WTC11 (cell line): ENCODE measurements around the gene HMGCL. TPM values are rescaled to one million over a fixed set of nuclear protein-coding genes. Genes with fewer than 3 reads are reported as not detected.

Experiments
- ATAC-seq: fragments of 200-7000 bp; cut with Tn5 transposase; 2 replicates; pipeline ENCODE4 v1.10.0; 2021; ENCODE audit warnings: mild to moderate bottlenecking, moderate library complexity
- CTCF ChIA-PET: fragments of 300-600 bp; sonication (Branson Sonifier 250); formaldehyde crosslinking; loops from one replicate; lab custom pipeline; 2021; ENCODE audit warnings: antibody characterized with exemption; lab: Charles Lee
- POLR2A ChIA-PET: fragments of 350-600 bp; sonication (Branson Sonifier 250); formaldehyde crosslinking; loops from one replicate; lab custom pipeline; 2021; ENCODE audit warnings: antibody characterized with exemption; lab: Charles Lee
- DNase-seq: peaks from one replicate; pipeline ENCODE4 v3.0.0; 2021; ENCODE audit warnings: low spot score
- H3K27ac Mint-ChIP-seq: 2 replicates; pipeline ENCODE4 v1.8.0; 2021; ENCODE audit warnings: mixed read lengths
- H3K27me3 Mint-ChIP-seq: 2 replicates; pipeline ENCODE4 v1.8.0; 2021; ENCODE audit warnings: low read depth, mild to moderate bottlenecking, moderate library complexity, mixed read lengths
- H3K36me3 Mint-ChIP-seq: 2 replicates; pipeline ENCODE4 v1.8.0; 2021; ENCODE audit warnings: mixed read lengths
- H3K4me1 Mint-ChIP-seq: 2 replicates; pipeline ENCODE4 v1.8.0; 2022; ENCODE audit warnings: mixed read lengths
- H3K4me3 Mint-ChIP-seq: 2 replicates; pipeline ENCODE4 v1.8.0; 2021; ENCODE audit warnings: mild to moderate bottlenecking, moderate library complexity, mixed read lengths
- H3K9me3 Mint-ChIP-seq: 2 replicates; pipeline ENCODE4 v1.8.0; 2021; ENCODE audit warnings: mixed read lengths
- ATF1 ChIP-seq: sonication (generic); formaldehyde crosslinking; IDR thresholded peaks from 2 replicates; pipeline ENCODE4 v1.8.1; 2023; ENCODE audit warnings: mild to moderate bottlenecking, moderate library complexity, missing genetic modification reagents
- E2F5 ChIP-seq: sonication (generic); formaldehyde crosslinking; IDR thresholded peaks from 2 replicates; pipeline ENCODE4 v1.8.1; 2022; ENCODE audit warnings: mild to moderate bottlenecking, moderate library complexity, missing genetic modification reagents
- ETV6 ChIP-seq: sonication (generic); formaldehyde crosslinking; IDR thresholded peaks from 2 replicates; pipeline ENCODE4 v1.8.1; 2022; ENCODE audit warnings: mild to moderate bottlenecking, missing genetic modification reagents
- GRHL2 ChIP-seq: fragments of 250-450 bp; sonication (Bioruptor Pico); IDR thresholded peaks from 2 replicates; pipeline ENCODE4 v1.8.0; 2022; ENCODE audit warnings: mild to moderate bottlenecking, moderate library complexity; ENCODE audit not compliant: insufficient replicate concordance, severe bottlenecking
- NFATC4 ChIP-seq: fragments of 250-450 bp; sonication (Bioruptor Pico); IDR thresholded peaks from 2 replicates; pipeline ENCODE4 v1.9.0; 2021; ENCODE audit warnings: mild to moderate bottlenecking
- NR3C1 ChIP-seq: sonication (generic); formaldehyde crosslinking; conservative IDR thresholded peaks from 2 replicates; pipeline ENCODE4 v1.8.1; 2023; ENCODE audit warnings: low read depth, mild to moderate bottlenecking, missing genetic modification reagents
- TEAD1 ChIP-seq: sonication (generic); formaldehyde crosslinking; IDR thresholded peaks from 2 replicates; pipeline ENCODE4 v1.8.0; 2022; ENCODE audit warnings: mild to moderate bottlenecking, missing genetic modification reagents
- ZBTB21 ChIP-seq: sonication (generic); formaldehyde crosslinking; IDR thresholded peaks from 2 replicates; pipeline ENCODE4 v1.8.1; 2023; ENCODE audit warnings: mild to moderate bottlenecking, missing genetic modification reagents, borderline replicate concordance
- ZNF317 ChIP-seq: sonication (generic); formaldehyde crosslinking; IDR thresholded peaks from 2 replicates; pipeline ENCODE4 v1.8.1; 2023; ENCODE audit warnings: low read depth, mild to moderate bottlenecking, moderate library complexity, missing genetic modification reagents, borderline replicate concordance
- ZNF425 ChIP-seq: fragments of 250-450 bp; sonication (Bioruptor Pico); conservative IDR thresholded peaks from 2 replicates; pipeline ENCODE4 v1.9.0; 2021; ENCODE audit warnings: mild to moderate bottlenecking
- ZNF532 ChIP-seq: fragments of 250-450 bp; sonication (Bioruptor Pico); IDR thresholded peaks from 2 replicates; pipeline ENCODE4 v1.9.0; 2021; ENCODE audit warnings: mild to moderate bottlenecking, borderline replicate concordance
- total RNA-seq: library from RNA; stranded (reverse); gene quantifications from 3 replicates; pipeline ENCODE4 v1.2.3, GENCODE V29; 2021
- TF ChIP-seq, protein P1 (sequence below): sonication (generic); formaldehyde crosslinking; IDR thresholded peaks from 2 replicates; pipeline ENCODE4 v1.8.1; 2022; ENCODE audit warnings: mild to moderate bottlenecking, missing genetic modification reagents, moderate library complexity, borderline replicate concordance
- TF ChIP-seq, protein P2 (sequence below): sonication (generic); formaldehyde crosslinking; IDR thresholded peaks from 2 replicates; pipeline ENCODE4 v1.8.0; 2023; ENCODE audit warnings: mild to moderate bottlenecking, missing genetic modification reagents
- TF ChIP-seq, protein P3 (sequence below): sonication (generic); formaldehyde crosslinking; IDR thresholded peaks from 2 replicates; pipeline ENCODE4 v1.8.1; 2022; ENCODE audit warnings: low read depth, mild to moderate bottlenecking, moderate library complexity, missing genetic modification reagents, borderline replicate concordance

Gene HMGCL
- total RNA-seq, 1 experiment from 2014 or later, result 22.7 TPM

- Mint-ChIP-seq H3K9me3 (no peaks in the 10 kb centered on the region), H3K27ac (no peak overlapping the region), H3K36me3 (no peaks in the 10 kb centered on the region), H3K27me3 (peaks cover 14% of the 10 kb centered on the region), H3K4me1 (peaks cover 10% of the 10 kb centered on the region), H3K4me3 (no peak overlapping the region)
- POLR2A ChIA-PET, result no interaction called here
- no peak for DNase-seq
- ATAC-seq, result no peak
- CTCF ChIA-PET, result interaction anchor here (0.6 to 1.6 kb wide), 4 partner anchors 34 to 148 kb away, joined by 3 to 5 read pairs (median 4); no protein-coding TSS in a partner anchor
- TF ChIP-seq ZNF425, result no peak
- TF ChIP-seq, protein P1, sequence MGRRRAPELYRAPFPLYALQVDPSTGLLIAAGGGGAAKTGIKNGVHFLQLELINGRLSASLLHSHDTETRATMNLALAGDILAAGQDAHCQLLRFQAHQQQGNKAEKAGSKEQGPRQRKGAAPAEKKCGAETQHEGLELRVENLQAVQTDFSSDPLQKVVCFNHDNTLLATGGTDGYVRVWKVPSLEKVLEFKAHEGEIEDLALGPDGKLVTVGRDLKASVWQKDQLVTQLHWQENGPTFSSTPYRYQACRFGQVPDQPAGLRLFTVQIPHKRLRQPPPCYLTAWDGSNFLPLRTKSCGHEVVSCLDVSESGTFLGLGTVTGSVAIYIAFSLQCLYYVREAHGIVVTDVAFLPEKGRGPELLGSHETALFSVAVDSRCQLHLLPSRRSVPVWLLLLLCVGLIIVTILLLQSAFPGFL (CRISPR knock-in tag), result no peak
- TF ChIP-seq GRHL2, result no peak
- TF ChIP-seq E2F5 (CRISPR knock-in tag), result no peak
- TF ChIP-seq ATF1 (CRISPR knock-in tag), result no peak
- TF ChIP-seq NR3C1 (CRISPR knock-in tag), result no peak
- TF ChIP-seq, protein P2, sequence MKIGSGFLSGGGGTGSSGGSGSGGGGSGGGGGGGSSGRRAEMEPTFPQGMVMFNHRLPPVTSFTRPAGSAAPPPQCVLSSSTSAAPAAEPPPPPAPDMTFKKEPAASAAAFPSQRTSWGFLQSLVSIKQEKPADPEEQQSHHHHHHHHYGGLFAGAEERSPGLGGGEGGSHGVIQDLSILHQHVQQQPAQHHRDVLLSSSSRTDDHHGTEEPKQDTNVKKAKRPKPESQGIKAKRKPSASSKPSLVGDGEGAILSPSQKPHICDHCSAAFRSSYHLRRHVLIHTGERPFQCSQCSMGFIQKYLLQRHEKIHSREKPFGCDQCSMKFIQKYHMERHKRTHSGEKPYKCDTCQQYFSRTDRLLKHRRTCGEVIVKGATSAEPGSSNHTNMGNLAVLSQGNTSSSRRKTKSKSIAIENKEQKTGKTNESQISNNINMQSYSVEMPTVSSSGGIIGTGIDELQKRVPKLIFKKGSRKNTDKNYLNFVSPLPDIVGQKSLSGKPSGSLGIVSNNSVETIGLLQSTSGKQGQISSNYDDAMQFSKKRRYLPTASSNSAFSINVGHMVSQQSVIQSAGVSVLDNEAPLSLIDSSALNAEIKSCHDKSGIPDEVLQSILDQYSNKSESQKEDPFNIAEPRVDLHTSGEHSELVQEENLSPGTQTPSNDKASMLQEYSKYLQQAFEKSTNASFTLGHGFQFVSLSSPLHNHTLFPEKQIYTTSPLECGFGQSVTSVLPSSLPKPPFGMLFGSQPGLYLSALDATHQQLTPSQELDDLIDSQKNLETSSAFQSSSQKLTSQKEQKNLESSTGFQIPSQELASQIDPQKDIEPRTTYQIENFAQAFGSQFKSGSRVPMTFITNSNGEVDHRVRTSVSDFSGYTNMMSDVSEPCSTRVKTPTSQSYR (CRISPR knock-in tag), result no peak
- TF ChIP-seq TEAD1 (CRISPR knock-in tag), result no peak
- TF ChIP-seq NFATC4 (CRISPR knock-in tag), result no peak
- TF ChIP-seq ETV6, result no peak
- TF ChIP-seq ZNF317 (CRISPR knock-in tag), result no peak
- TF ChIP-seq ZBTB21 (CRISPR knock-in tag), result no peak
- TF ChIP-seq, protein P3, sequence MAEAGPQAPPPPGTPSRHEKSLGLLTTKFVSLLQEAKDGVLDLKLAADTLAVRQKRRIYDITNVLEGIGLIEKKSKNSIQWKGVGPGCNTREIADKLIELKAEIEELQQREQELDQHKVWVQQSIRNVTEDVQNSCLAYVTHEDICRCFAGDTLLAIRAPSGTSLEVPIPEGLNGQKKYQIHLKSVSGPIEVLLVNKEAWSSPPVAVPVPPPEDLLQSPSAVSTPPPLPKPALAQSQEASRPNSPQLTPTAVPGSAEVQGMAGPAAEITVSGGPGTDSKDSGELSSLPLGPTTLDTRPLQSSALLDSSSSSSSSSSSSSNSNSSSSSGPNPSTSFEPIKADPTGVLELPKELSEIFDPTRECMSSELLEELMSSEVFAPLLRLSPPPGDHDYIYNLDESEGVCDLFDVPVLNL (CRISPR knock-in tag), result no peak
- TF ChIP-seq ZNF532 (CRISPR knock-in tag), result no peak
Observed at GRCh38 chr1:23806280-23806679, 18.9 kb downstream of the HMGCL start.
